HG03354 (cell line): ENCODE results near the gene MEIG1.
A peak's percentile ranks its signal among the peaks of the same experiment; 100 is the strongest.
"Not testable (repeated sequence)": the region's sequence is repeated elsewhere in the genome, so short reads cannot be mapped to it uniquely, and the experiment has no call there.

Experiments used
- ATAC-seq: cut with Tn5 transposase; IDR thresholded peaks from one replicate; pipeline ENCODE4 v1.9.1; 2021; ENCODE audit warnings: mild to moderate bottlenecking; ENCODE audit not compliant: unreplicated experiment, poor library complexity, severe bottlenecking

The MEIG1 gene, protein sequence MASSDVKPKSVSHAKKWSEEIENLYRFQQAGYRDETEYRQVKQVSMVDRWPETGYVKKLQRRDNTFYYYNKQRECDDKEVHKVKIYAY

DNA sequence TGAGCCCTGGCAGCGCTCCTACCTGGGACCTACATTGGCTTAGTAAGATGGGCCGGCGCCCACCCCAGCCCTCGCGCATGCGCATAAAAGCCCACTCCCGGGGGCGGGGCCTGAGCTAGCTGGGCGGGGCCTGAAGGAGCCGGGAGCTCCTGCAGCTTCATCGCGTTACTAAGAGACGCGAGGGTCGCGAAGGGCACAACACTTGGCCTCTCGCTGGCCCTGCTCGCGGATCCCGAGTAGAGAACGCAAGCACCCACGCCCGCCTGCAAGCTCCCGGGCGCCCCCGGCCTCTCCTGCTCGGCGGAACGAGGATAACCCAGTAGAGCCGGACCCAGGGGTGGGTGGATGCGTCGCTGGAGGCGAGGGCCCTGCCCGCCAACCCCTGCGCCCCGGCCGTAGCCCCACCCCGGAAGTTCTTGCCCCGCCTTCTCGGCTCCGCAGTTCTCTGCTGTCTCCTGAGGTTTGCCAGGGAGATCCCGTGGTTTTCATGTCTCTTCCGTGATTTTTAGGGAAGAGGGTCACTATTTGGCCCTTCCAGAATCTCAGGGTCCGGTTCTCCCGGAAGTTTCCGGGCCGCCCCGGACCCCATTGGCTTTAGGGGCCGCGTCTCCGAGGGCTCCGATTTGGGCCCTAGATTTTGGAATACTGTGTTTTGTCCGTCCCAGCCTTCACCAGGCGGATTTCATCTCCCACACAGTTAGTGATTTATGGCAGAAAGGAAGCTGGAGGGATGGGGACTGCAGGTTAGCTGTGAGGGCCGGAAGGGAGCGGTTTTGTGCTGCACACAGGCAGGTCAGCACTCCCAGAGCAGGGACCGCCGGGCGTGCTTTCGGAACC is at the start of gene MEIG1:
MEIG1 (plus strand) TSS at position 168 of the 837 bp plus-strand sequence. CDS start 7,081 bp downstream, outside the sequence.
- ATAC-seq = peak; percentile 85

DNA sequence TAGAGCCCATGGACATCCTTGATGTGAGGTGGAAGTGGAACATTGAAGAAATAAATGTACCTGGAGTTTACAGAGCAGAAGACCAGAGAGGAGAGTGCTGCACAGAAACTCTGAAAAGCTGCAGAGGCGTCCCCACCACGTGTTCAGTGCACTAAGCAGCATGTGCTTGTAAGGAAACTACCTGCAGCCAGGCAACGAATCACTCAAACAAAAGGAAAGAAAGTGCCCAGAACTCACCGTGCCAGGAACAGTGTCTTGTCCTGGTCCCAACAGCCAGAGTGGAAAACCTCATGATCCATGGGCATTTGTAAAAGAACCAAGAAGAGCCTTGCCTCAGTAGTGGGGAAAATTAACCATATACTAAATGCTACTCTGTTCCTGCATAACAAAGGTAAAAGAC is 48.2 kb upstream of the MEIG1 start:
- no peak for ATAC-seq

DNA sequence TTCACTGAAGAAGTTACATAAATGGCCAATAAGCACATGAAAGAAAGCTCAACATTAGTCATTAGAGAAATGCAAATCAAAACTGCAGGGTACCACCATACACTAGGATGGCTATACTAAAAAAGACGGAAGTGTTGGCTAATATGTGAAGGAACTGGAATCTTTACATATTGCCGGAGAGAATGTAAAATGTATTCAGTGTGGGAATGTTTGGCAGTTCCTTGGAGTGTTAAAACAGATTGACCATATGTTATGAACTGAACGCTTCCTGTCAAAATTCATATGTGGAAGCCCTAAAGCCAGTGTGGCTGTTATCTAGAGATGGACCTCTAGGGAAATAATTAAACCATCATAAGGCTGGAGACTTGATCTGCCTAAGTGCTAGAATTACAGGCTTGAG is 47.4 kb upstream of the MEIG1 start:
- no peak for ATAC-seq

DNA sequence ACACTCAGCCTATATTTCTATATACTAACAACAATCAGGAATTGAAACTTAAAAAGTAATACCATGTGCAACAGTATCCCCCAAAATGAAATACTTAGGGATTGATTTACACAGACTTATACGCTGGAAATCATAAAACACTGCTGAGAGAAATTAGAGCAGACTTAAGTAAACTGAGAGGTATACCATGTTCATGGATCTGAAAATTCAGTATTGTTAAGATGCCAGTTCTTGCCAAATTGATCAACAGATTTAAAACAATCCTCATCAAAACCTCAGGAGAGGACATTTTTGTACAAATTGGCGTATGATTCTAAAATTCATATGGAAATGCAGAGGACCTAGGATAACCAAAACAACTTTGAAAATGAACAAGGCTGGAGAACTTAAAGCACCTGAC is 42.6 kb upstream of the MEIG1 start:
- ATAC-seq = no peak

DNA sequence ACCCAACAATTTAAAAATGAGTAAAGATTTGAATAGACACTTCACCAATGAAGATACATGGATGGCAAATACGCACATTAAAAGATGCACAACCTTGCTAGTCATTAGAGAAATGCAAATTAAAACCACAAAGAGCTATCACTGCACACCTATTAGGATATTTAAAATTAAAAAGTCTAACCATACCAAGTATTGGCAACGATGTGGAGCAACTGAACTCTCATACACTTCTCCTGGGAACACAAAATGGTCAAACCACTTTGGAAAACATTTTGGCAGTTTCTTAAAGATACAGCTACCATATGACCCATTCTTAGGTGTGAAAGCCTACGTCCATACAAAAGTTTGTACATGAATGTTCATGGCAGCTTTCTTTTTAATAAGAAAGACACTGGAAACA is 41.4 kb upstream of the MEIG1 start:
- ATAC-seq = no peak

DNA sequence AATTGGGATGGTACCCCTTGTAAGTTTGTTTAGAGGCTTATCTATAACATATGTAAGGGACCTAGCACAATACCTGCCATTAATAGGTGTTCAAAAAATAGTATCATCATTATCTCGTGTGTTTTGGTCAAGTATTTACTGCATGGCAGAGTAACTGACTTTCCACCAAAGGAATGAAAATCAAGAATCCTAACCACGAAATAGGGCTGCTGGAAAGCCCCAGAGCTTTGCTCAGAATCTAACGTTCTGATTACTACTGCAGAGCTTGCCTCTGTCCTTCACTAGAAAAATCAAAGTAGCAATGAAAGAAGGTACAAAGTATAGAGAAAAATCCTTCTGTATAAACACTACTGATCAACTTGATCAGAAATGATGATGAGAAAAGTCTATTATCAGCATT is 40.2 kb upstream of the MEIG1 start:
- ATAC-seq = no peak

DNA sequence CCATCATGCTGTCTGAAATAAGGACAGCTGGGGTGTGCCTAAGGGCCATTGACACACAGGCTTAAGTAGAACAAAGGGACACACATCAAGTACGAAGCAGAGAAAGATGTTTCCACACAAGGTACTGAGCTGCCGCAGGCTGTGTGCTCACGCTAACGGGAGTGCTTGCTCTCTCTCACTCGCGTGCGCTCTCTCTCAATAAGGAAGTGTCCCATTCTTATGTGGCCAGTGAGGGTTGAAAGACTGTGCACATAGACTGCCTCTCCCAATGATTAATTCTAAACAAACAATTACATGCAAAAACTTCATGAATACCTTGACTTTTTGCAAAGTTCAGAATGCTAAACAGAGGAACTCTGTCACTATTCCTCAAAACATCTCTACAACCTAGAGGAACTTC is 35.2 kb upstream of the MEIG1 start:
- ATAC-seq = no peak

DNA sequence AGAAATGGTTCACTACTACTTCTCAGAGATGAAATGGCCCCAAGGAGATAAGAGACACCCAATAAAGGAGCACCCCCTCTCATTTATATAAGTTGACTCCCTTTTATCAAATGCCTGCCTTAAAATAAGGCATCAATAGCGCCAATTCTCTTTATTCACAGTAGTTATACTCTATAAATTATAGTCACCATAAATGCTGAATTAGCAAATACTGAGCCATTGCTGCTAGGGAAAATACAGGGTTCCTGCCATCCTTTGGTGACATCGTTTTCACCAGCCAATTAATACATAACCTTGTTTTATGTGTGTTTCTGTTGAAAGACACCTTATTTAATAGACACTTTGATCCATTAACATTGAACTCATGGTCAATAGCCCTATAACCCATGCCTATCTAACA is 33.9 kb upstream of the MEIG1 start:
- no peak for ATAC-seq

DNA sequence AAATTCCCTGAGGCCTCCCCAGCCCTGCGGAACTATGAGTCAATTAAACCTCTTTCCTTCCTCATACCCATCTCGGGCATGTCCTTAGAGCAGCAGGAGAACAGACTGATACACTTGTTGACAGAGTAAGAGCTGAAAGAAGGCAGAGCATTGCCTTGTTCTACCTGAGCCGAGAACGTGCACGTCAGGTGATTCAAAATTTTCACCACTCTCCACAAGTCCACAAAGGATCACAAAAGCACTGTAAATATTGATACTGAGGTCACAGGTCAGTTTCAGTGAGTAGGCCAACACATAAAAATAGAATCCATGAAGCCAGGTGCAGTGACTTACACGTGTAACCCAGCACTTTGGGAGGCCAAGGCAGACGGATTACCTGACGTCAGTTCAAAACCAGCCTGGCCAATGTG is 33.1 kb upstream of the MEIG1 start:
- ATAC-seq = no peak

DNA sequence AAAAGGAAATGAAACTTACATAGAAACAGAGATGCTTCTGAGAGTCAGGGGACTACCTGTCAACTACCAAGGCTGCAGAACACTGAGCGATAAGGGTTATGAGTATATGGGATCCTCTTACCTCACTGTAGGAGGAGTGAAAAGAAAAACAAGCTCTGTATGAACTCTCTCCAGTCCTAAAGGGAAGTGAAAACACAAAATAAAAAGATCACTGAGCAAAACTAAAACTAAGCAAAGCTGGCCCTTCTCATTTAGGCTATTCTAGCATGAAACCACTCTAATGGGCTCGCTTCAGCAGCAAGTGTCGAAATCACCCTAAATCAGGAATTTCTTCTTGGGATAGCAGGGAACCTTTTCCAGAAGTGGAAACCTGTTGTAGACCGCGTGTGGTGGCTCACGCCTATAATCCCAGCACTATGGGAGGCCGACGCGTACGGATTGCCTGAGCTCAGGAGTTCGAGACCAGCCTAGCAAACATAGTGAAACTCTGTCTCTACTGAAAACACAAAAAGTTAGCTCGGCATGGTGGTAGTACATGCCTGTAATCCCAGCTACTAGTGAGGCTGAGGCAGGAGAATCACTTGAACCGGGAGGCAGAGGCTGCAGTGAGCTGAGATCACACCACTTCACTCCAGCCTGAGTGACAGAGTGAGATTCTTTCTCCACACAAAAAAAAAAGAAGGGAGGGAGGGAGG is 32.3 kb upstream of the MEIG1 start:
- peak; percentile 90 for ATAC-seq

DNA sequence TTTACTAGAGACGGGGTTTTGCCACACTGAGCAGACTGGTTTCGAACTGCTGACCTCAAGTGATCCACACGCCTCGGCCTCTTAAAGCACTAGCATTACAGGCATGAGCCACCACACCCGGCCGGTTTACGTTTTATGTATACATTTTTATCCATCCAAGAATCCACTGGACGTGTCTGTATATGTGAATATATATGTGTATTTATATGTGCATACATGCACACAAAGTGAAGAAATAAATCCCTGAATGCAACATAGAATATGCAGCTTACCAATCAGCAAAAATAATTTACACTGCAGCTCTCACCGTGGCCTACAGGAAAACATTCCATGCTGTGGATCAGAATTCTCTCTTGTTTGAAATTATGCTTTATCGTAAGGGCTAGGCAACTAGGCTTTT is 28.6 kb upstream of the MEIG1 start:
- no peak for ATAC-seq

DNA sequence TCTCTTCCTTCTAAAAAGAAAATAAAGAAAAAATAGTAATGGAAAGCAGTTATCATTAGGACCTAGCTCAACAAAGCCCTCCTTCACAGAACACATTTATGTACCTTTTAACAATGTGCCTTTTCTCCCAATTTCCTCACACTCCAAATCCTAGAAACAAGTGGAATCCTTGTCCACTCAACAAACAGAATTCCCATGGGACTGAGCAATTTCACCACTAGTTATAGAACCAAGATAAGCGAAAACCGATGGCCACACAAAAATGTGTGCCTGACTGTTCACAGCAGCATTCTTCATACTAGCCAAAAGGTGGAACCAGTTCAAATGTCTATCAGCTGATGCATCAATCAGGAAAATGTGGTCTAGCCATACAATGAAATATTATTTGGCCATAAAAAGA is 22.6 kb upstream of the MEIG1 start:
- no peak for ATAC-seq

DNA sequence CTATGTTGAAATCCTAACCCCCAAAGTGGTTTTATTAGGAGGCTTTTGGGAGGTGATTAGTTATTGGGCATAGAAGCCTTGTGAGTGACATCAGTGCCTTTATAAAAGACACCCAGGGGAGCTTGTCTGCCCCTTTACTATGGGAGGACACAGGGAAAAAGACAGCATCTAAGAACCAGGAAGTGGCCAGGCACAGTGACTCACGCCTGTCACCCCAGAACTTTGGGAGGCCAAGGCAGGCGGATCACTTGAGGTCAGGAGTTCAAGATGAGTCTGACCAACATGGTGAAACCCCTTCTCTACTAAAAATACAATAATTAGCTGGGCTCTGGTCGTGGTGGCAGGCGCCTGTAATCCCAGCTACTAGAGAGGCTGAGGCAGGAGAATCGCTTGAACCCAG is 20.2 kb upstream of the MEIG1 start:
- ATAC-seq = not testable (repeated sequence)

DNA sequence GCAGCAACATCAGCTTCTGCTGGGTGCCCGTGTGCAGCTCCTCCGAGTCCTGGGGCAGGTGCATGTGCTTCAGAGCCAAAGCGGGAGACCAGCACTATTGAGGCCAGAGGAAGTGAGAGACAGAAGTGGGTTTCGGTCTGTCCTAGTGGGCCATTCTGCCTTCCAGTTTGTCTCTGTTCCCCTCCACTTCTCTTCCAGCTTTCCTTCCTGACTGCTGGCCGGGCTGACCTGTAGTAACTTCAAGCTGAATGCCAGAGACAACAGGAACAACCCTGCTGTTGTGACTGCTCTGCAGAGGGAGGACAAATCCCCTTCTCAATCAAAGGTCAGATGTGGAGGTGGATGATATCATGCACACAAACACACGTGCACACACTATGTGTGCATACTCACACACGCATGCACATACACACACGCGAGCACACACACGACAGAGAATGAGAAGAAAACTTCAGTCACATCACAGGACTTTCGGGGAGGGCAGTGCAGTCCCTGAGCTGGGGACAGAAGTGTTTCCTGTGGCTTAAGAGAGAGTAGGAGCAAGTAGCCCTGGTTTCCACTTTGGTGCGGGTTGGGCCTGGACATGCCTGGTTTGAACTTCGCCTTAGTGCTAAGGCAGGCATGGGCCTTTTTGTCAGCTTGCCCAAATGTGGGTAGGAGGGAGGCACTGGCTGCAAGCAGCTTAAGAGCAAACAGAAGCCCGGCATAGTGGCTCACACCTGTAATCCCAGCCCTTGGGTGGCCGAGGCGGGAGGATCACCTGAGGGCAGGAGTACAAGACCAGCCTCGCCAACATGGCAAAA is 16.8 kb upstream of the MEIG1 start:
- ATAC-seq = peak; percentile 91

DNA sequence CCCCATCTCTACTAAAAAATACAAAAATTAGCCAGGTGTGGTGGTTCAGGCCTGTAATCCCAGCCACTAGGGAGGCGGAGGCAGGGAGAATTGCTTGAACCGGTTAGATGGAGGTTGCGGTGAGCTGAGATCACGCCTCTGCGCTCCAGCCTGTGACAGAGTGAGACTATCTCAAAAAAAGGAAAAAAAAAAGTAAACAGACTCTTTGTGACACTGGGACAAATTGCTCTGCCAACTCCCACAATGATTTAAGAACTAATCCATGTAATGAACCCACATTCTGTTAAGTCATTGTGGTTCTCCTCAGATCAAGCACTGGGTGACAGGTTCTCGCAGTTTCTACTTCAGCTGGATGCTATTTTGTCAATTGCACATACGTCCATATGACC is 16.2 kb upstream of the MEIG1 start:
- ATAC-seq = not testable (repeated sequence)

DNA sequence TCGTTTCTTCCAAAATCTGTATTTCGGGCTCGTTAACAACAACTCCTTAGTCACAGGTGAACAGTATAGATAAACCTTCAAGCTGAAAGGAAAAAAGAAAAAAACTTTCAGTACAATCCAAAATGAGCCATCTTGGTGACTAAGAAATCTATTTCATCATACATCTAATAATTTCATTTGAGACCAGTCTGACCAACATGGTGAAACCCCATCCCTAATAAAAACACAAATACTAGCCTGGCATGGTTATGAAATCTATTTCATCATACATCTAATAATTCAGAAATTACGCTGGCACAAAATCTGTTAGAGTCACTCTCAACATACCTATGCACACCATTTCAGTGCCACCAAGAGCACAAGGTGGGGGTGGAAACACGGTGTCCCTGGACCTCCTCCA is 14.1 kb upstream of the MEIG1 start:
- ATAC-seq = no peak

DNA sequence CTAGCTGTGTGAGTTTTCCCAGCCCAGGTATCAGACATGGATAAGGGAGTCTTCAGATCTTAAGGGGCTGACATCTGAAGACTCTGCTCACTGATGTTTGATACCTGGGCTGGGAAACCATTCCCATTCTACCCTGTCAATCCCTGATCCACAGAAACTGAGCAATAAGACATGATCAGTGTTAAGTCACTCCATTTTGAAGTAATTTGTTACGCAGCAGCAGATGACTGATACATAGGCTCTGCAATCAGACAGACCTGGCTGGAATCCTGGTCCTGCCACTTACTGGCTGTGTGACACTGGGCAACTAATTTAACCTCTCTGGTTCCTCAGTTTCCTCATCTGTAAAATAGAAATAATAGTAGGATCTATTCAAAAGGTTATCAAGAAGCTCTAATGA is 11.9 kb upstream of the MEIG1 start:
- no peak for ATAC-seq

DNA sequence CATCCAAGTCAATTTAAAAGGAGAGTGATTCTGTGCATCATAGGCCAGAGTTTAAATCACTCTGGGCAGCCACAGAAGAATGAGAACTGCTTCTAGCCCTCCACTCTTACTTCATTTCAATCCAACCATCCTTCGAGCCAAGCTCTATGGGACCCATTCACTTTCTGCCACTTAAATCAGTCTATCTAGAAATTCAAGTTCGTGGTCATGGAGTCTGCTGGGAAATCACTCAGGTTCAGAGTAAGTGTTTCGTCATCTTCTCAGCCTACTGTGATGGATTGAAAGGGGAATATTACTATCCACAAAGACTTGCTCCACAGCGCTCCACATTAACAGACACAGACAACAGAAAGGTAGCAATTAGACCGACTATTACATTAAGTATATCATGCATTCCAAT is 9.9 kb upstream of the MEIG1 start:
- no peak for ATAC-seq

DNA sequence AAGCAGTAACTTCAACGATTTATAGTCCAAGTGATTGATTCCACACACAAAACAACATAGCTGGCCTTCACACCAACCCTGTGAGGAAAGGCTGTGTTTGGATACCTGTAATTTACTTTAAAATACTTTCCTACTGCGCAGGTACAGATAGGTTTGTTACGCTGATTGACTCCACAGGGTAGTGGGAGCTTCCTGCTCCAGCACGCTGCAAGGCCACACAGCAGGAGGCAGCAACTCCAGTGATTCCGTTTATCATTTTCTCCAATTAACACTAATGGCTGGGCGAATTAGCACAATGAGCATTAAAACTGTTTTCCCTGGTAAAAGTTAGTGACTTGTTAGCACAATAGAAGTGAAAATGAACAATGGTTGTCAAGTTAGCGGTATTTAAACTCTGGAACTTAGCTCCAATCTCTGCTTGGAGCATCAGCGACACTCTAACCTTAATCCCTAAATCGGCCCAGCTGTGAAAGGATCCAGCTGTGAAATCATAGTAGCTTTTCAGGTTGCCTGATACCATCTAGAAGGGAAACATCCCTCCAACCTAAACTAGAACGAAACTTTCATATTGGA is 6.3 kb upstream of the MEIG1 start:
- no peak for ATAC-seq

DNA sequence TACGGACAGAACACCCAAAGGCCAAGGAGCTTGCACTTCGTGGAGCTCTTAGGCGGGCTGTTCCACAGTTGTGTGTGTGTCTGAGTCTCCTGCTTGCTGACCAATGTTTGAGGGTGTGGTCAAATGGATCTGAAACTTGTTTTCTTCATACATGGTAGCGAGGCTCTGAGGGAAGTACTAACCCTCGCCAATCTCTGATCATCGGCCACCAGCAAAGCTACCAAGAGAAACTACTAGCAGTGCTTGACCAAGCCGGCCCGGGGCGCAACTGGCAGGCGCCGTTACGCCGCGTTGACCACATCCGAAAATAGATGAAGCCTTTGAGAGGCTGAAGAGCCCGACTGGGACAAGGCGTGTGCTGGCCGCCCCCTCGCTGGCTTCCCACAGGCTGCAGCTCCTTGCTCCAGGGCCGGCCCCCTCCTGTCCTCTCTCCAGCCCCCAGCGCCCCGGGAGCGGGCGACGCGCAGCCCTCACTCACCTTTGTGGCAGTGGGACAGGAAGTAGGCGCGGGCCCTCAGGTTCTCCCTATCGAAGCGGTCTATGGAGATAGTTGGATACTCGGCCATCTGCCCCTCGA is 5.7 kb upstream of the MEIG1 start:
- ATAC-seq = peak; percentile 42
